ENCODE data around the gene MEF2D.

MEF2D gene

GRCh38 chr1:156499842-156500542 lies 583 bp downstream of the MEF2D start:
- peak; percentile 34 for DNase-seq (ENCODE audit: low spot score)

- DNase-seq (ENCODE audit: low spot score) = no peak
These were observed 1.3 kb downstream of the MEF2D start for GRCh38 chr1:156499194-156499841.

GRCh38 chr1:156498432-156499193 lies 2.0 kb downstream of the MEF2D start:
- DNase-seq (ENCODE audit: low spot score) = no peak

GRCh38 chr1:156497743-156498431 lies 2.7 kb downstream of the MEF2D start:
- no peak for DNase-seq (ENCODE audit: low spot score)

GRCh38 chr1:156497078-156497742 lies 3.4 kb downstream of the MEF2D start:
- no peak for DNase-seq (ENCODE audit: low spot score)

GRCh38 chr1:156496211-156496761 lies 4.3 kb downstream of the MEF2D start:
- no peak for DNase-seq (ENCODE audit: low spot score)

GRCh38 chr1:156495401-156496140 lies 5.0 kb downstream of the MEF2D start:
- no peak for DNase-seq (ENCODE audit: low spot score)

GRCh38 chr1:156494309-156494895 lies 6.2 kb downstream of the MEF2D start:
- no peak for DNase-seq (ENCODE audit: low spot score)

GRCh38 chr1:156493742-156494141 lies 6.8 kb downstream of the MEF2D start:
- peak; percentile 26 for DNase-seq (ENCODE audit: low spot score)

- DNase-seq (ENCODE audit: low spot score) = peak; percentile 60
These were observed 7.4 kb downstream of the MEF2D start for GRCh38 chr1:156493154-156493631.

GRCh38 chr1:156492591-156493080 lies 7.9 kb downstream of the MEF2D start:
- DNase-seq (ENCODE audit: low spot score) = peak; percentile 86

GRCh38 chr1:156492013-156492590 lies 8.5 kb downstream of the MEF2D start:
- DNase-seq (ENCODE audit: low spot score) = peak; percentile 75

GRCh38 chr1:156491151-156491949 lies 9.2 kb downstream of the MEF2D start:
- DNase-seq (ENCODE audit: low spot score) = peak; percentile 33

GRCh38 chr1:156490401-156491032 lies 10.1 kb downstream of the MEF2D start:
- DNase-seq (ENCODE audit: low spot score) = no peak

GRCh38 chr1:156489935-156490293 lies 10.7 kb downstream of the MEF2D start:
- DNase-seq (ENCODE audit: low spot score) = no peak

GRCh38 chr1:156489166-156489934 lies 11.2 kb downstream of the MEF2D start:
- peak; percentile 47 for DNase-seq (ENCODE audit: low spot score)

- peak; percentile 24 for DNase-seq (ENCODE audit: low spot score)
These were observed 11.9 kb downstream of the MEF2D start for GRCh38 chr1:156488566-156489165.
